ENCODE data around the gene MOGAT3.

DNA sequence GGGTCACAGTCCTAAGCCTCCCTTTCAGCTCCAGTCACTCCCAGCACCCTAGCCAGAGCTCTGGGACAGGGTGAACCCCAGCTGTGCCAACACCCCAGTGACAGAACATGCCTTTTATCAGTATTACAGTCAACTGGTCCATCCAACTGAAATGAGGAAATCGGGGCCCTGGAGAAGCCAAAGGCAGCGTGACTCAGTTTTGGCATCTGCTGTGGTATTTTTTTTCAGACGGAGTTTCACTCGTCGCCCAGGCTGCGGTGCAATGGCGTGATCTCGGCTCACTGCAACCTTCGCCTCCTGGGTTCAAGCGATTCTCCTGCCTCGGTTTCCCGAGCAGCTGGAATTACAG lies 40.2 kb upstream of the MOGAT3 start:
- TF ChIP-seq, protein P1, sequence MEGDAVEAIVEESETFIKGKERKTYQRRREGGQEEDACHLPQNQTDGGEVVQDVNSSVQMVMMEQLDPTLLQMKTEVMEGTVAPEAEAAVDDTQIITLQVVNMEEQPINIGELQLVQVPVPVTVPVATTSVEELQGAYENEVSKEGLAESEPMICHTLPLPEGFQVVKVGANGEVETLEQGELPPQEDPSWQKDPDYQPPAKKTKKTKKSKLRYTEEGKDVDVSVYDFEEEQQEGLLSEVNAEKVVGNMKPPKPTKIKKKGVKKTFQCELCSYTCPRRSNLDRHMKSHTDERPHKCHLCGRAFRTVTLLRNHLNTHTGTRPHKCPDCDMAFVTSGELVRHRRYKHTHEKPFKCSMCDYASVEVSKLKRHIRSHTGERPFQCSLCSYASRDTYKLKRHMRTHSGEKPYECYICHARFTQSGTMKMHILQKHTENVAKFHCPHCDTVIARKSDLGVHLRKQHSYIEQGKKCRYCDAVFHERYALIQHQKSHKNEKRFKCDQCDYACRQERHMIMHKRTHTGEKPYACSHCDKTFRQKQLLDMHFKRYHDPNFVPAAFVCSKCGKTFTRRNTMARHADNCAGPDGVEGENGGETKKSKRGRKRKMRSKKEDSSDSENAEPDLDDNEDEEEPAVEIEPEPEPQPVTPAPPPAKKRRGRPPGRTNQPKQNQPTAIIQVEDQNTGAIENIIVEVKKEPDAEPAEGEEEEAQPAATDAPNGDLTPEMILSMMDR (conservative IDR thresholded peaks at IDR 0.05), result no peak
- TF ChIP-seq EZH2 (IDR thresholded peaks at IDR 0.05; ENCODE audit: low read depth), result no peak
